CD4-positive, alpha-beta T cell (primary cell): ENCODE results near the gene ATP8A2. TPM values are rescaled to one million over a fixed set of nuclear protein-coding genes. Genes with fewer than 3 reads are reported as not detected.

Experiments used
- ATAC-seq: fragments of 200-7000 bp; cut with Tn5 transposase; one replicate; pipeline ENCODE4 v1.10.0; 2022; ENCODE audit warnings: mild to moderate bottlenecking; ENCODE audit not compliant: poor library complexity
- CTCF ChIA-PET: fragments of 350-600 bp; sonication (Branson Sonifier 250); formaldehyde crosslinking; loops from one replicate; lab custom pipeline; 2021; ENCODE audit warnings: antibody characterized with exemption, inconsistent platforms; lab: Charles Lee
- POLR2A ChIA-PET: fragments of 350-600 bp; sonication (Branson Sonifier 250); formaldehyde crosslinking; loops from one replicate; lab custom pipeline; 2021; ENCODE audit warnings: antibody characterized with exemption, inconsistent platforms; lab: Charles Lee
- DNase-seq, 14 experiments: peaks; one replicate each; pipeline ENCODE4 v3.0.0-alpha.2; 2013 to 2020; ENCODE audit warnings: mixed read lengths in 2 of 14
- H3K27ac ChIP-seq, 2 donors: one replicate each; pipeline versions ENCODE4 v1.5.1 to v1.7.0; 2013; ENCODE audit warnings: low read length in 2 of 2, low read depth in 1 of 2, mild to moderate bottlenecking in 1 of 2
- H3K27me3 ChIP-seq, 2 experiments: 1 replicate in 1 of 2; 2 replicates in 1 of 2; pipeline versions ENCODE4 v1.6.1 to v1.7.0; 2013; ENCODE audit warnings: low read length in 2 of 2, control low read depth in 1 of 2, mild to moderate bottlenecking in 1 of 2, moderate library complexity in 1 of 2; ENCODE audit not compliant: insufficient read depth in 2 of 2, control insufficient read depth in 1 of 2
- H3K36me3 ChIP-seq: one replicate; pipeline ENCODE4 v1.6.1; 2013; ENCODE audit warnings: low read length, control low read depth; ENCODE audit not compliant: insufficient read depth
- H3K4me1 ChIP-seq: one replicate; pipeline ENCODE4 v1.6.1; 2013; ENCODE audit warnings: low read length, control low read depth; ENCODE audit not compliant: insufficient read depth
- H3K4me3 ChIP-seq: one replicate; pipeline ENCODE4 v1.5.1; 2013; ENCODE audit warnings: mild to moderate bottlenecking, low read length, moderate library complexity
- H3K9me3 ChIP-seq, 2 experiments: 1 replicate in 1 of 2; 2 replicates in 1 of 2; pipeline versions ENCODE4 v1.6.1 to v1.7.0; 2013; ENCODE audit warnings: low read length in 2 of 2, mild to moderate bottlenecking in 2 of 2, control low read depth in 1 of 2, moderate library complexity in 1 of 2; ENCODE audit not compliant: control insufficient read depth in 1 of 2, insufficient read depth in 1 of 2
- H3K27ac Mint-ChIP-seq: one replicate; pipeline ENCODE4 v1.8.0; 2020; ENCODE audit warnings: mixed read lengths
- H3K27me3 Mint-ChIP-seq: one replicate; pipeline ENCODE4 v1.8.0; 2021; ENCODE audit warnings: mixed read lengths
- H3K36me3 Mint-ChIP-seq: one replicate; pipeline ENCODE4 v1.8.0; 2021; ENCODE audit warnings: low read depth, mixed read lengths
- H3K4me1 Mint-ChIP-seq: one replicate; pipeline ENCODE4 v1.8.0; 2021; ENCODE audit warnings: low read depth, mixed read lengths
- H3K4me3 Mint-ChIP-seq: one replicate; pipeline ENCODE4 v1.8.0; 2020; ENCODE audit warnings: mild to moderate bottlenecking, mixed read lengths
- H3K9me3 Mint-ChIP-seq: one replicate; pipeline ENCODE4 v1.8.0; 2020; ENCODE audit warnings: mixed read lengths
- intact Hi-C, 2 experiments: fragments of 100-400 bp; cut with DNase I in 1 of 2; cut with micrococcal nuclease in 1 of 2; formaldehyde crosslinking; loops; one replicate each; pipeline versions ENCODE4 v1.15.1 to v1.9.0; 2023 to 2025; cut with DNase I, micrococcal nuclease
- total RNA-seq, 174 experiments: library from RNA in 2 of 174; stranded (reverse) in 2 of 174; gene quantifications; one replicate each; pipeline ENCODE4 v1.2.3 and lab custom pipeline; 2021 to 2026
- TF ChIP-seq, protein P1 (sequence below): fragments of 200-600 bp; IDR thresholded peaks from one replicate; pipeline ENCODE4 v1.8.0; 2022; ENCODE audit warnings: antibody characterized with exemption, mild to moderate bottlenecking

Gene ATP8A2
- total RNA-seq, 2 experiments from 2014 or later: 0.22 to 0.36 TPM

DNA sequence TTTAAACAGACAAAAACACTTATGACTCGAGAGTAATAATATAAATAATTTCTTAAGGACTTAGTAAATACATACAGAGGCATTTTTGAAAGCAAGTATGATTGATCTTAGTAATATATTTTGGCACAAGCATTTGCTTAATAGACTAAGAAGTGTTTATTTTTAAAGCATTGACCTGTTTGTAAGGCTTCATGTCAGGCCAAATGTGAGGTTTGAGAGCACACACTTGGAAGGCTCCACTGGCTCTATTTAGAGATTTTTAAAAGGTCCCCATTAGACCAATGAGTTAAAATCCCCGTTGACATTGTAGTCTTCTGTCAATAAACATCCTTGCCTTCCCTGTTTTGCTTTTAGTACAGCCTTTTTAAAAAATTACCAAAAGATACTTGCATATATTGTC, 50.4 kb downstream of the ATP8A2 start:
- no peak overlapping the region for H3K4me3 Mint-ChIP-seq
- H3K36me3 Mint-ChIP-seq: no peaks in the 10 kb centered on the region
- Histone ChIP-seq H3K36me3 (no peaks in the 10 kb centered on the region), H3K4me3 (no peak overlapping the region), H3K27ac (no peak overlapping the region), H3K9me3 (no peaks in the 10 kb centered on the region), H3K27me3 (peaks cover 0 to 3% of the 10 kb centered on the region in 2 experiments), H3K4me1 (no peaks in the 10 kb centered on the region)
- ChIA-PET CTCF (no interaction called here), POLR2A (no interaction called here)
- DNase-seq: no peak
- intact Hi-C loops: no loop called here
- H3K27me3 Mint-ChIP-seq: peaks cover 29% of the 10 kb centered on the region
- TF ChIP-seq, protein P1, sequence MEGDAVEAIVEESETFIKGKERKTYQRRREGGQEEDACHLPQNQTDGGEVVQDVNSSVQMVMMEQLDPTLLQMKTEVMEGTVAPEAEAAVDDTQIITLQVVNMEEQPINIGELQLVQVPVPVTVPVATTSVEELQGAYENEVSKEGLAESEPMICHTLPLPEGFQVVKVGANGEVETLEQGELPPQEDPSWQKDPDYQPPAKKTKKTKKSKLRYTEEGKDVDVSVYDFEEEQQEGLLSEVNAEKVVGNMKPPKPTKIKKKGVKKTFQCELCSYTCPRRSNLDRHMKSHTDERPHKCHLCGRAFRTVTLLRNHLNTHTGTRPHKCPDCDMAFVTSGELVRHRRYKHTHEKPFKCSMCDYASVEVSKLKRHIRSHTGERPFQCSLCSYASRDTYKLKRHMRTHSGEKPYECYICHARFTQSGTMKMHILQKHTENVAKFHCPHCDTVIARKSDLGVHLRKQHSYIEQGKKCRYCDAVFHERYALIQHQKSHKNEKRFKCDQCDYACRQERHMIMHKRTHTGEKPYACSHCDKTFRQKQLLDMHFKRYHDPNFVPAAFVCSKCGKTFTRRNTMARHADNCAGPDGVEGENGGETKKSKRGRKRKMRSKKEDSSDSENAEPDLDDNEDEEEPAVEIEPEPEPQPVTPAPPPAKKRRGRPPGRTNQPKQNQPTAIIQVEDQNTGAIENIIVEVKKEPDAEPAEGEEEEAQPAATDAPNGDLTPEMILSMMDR: no peak
- no peak for ATAC-seq
- H3K4me1 Mint-ChIP-seq: no peaks in the 10 kb centered on the region
- no peak overlapping the region for H3K27ac Mint-ChIP-seq
- no peaks in the 10 kb centered on the region for H3K9me3 Mint-ChIP-seq

DNA sequence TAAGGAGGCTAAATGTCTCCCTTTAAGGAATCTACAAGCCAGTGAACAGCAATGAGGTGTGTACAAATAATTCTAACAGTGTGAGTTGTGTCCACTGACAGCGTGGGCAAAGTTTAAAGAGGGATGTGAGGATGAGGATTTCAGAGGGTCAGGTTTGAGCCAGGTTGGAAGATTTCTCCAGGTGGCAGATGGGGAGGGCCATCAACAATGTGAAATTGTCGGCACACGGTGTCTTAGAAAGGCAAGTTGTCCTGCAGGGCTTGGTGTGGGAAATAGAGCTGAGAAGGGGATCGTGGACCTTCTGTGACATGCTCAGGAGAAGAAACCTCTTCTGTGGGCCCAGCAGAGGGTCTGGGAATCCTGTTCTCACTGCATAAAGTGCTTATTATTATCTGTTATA, 52.1 kb downstream of the ATP8A2 start:
- TF ChIP-seq, protein P1: no peak
- no peaks in the 10 kb centered on the region for H3K36me3 ChIP-seq
- H3K27ac ChIP-seq: no peak overlapping the region
- intact Hi-C loops: no loop called here
- DNase-seq: no peak
- peaks cover 12% of the 10 kb centered on the region for H3K27me3 Mint-ChIP-seq
- H3K9me3 Mint-ChIP-seq: no peaks in the 10 kb centered on the region
- no peaks in the 10 kb centered on the region for H3K36me3 Mint-ChIP-seq
- no peaks in the 10 kb centered on the region for H3K9me3 ChIP-seq
- POLR2A ChIA-PET: no interaction called here
- H3K4me3 Mint-ChIP-seq: no peak overlapping the region
- no peaks in the 10 kb centered on the region for H3K4me1 Mint-ChIP-seq
- CTCF ChIA-PET: no interaction called here
- H3K4me3 ChIP-seq: no peak overlapping the region
- H3K27me3 ChIP-seq: peaks cover 0 to 3% of the 10 kb centered on the region in 2 experiments
- H3K4me1 ChIP-seq: no peaks in the 10 kb centered on the region
- no peak overlapping the region for H3K27ac Mint-ChIP-seq
- no peak for ATAC-seq

DNA sequence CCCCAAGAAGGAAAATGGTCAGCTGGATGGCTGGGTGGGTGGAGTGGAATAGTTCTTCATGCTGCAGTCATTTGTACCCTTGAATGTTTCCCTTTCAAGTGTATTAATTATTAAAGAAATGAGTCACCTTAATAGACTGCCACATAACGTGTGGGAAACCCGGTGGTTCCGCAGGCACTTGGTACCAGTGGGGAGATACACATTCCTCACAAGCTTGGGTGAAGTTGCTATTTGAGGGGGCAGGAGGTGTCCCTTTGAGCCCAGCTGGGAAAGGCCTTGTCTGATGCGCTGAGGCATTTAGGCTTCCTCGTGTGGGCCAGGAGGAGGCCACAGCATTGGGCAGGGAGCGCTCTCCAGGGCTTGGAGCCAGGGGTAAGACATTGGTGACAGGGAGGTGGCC, 57.7 kb downstream of the ATP8A2 start:
- intact Hi-C loops: no loop called here
- Mint-ChIP-seq H3K36me3 (no peaks in the 10 kb centered on the region), H3K4me3 (no peak overlapping the region), H3K9me3 (no peaks in the 10 kb centered on the region), H3K27ac (no peak overlapping the region), H3K4me1 (no peaks in the 10 kb centered on the region), H3K27me3 (peaks cover 8% of the 10 kb centered on the region)
- CTCF ChIA-PET: no interaction called here
- ATAC-seq (no peak), DNase-seq (no peak)
- TF ChIP-seq, protein P1: no peak
- no peaks in the 10 kb centered on the region for H3K27me3 ChIP-seq
- H3K27ac ChIP-seq: no peak overlapping the region
- no peaks in the 10 kb centered on the region for H3K36me3 ChIP-seq
- POLR2A ChIA-PET: no interaction called here
- H3K4me3 ChIP-seq: no peak overlapping the region
- no peaks in the 10 kb centered on the region for H3K4me1 ChIP-seq
- peaks cover 0 to 7% of the 10 kb centered on the region in 2 experiments for H3K9me3 ChIP-seq
